IMR-90 (cell line): Measurements from ENCODE around the gene CABS1. TPM values are rescaled to one million over a fixed set of nuclear protein-coding genes. Genes with fewer than 3 reads are reported as not detected.

ENCODE experiments used
- ATAC-seq: fragments of 200-7000 bp; cut with Tn5 transposase; 2 replicates; pipeline ENCODE4 v1.9.1; 2020; ENCODE audit warnings: low read depth, mild to moderate bottlenecking, moderate library complexity
- BruUV-seq: library from RNA; stranded (reverse); fragments of 400-500 nt; replicated peaks from 2 replicates; lab custom pipeline; 2021; lab: Mats Ljungman, UMichigan
- CTCF ChIA-PET: fragments of 300-600 bp; formaldehyde crosslinking; extraction: SDS; loops from one replicate; lab custom pipeline; 2021; ENCODE audit warnings: antibody characterized with exemption; lab: Yijun Ruan, JAX
- POLR2A ChIA-PET: fragments of 300-600 bp; sonication (Branson Sonifier 250); formaldehyde crosslinking; loops from one replicate; lab custom pipeline; 2022; ENCODE audit warnings: antibody characterized with exemption; ENCODE audit not compliant: unreplicated experiment; lab: Charles Lee
- DNase-seq: peaks from one replicate; pipeline ENCODE4 v3.0.0; 2013
- H2AFZ ChIP-seq: replicated peaks from 2 replicates; pipeline ENCODE3; 2013; ENCODE audit warnings: low read length, mild to moderate bottlenecking; ENCODE audit not compliant: poor library complexity
- H2AK5ac ChIP-seq: 2 replicates; pipeline ENCODE4 v1.6.1; 2013; ENCODE audit warnings: low read depth, low read length, inconsistent platforms
- H2AK9ac ChIP-seq: replicated peaks from 2 replicates; pipeline ENCODE3; 2013; ENCODE audit warnings: mild to moderate bottlenecking, low read depth, low read length, moderate library complexity; ENCODE audit not compliant: poor library complexity
- H2BK120ac ChIP-seq: 2 replicates; pipeline ENCODE4 v1.6.1; 2013; ENCODE audit warnings: low read depth, low read length, inconsistent platforms
- H2BK15ac ChIP-seq: 3 replicates; pipeline ENCODE4 v1.6.1; 2013; ENCODE audit warnings: low read depth, low read length, inconsistent platforms
- H2BK20ac ChIP-seq: 2 replicates; pipeline ENCODE4 v1.6.1; 2013; ENCODE audit warnings: low read depth, mild to moderate bottlenecking, inconsistent platforms, low read length, moderate library complexity
- H2BK5ac ChIP-seq: 2 replicates; pipeline ENCODE4 v1.6.1; 2013; ENCODE audit warnings: mild to moderate bottlenecking, low read depth, low read length, inconsistent platforms; ENCODE audit not compliant: poor library complexity, severe bottlenecking
- H3K14ac ChIP-seq: replicated peaks from 2 replicates; pipeline ENCODE4 v1.6.1; 2013; ENCODE audit warnings: low read depth, low read length, inconsistent platforms
- H3K18ac ChIP-seq: 2 replicates; pipeline ENCODE4 v1.6.1; 2013; ENCODE audit warnings: low read depth, low read length, control low read depth
- H3K23ac ChIP-seq: 2 replicates; pipeline ENCODE4 v1.6.1; 2013; ENCODE audit warnings: low read depth, low read length, inconsistent platforms
- H3K27ac ChIP-seq: 2 replicates; pipeline ENCODE4 v1.5.1; 2013; ENCODE audit warnings: mild to moderate bottlenecking, control low read depth, low read length; ENCODE audit not compliant: insufficient read depth
- H3K27me3 ChIP-seq: 2 replicates; pipeline ENCODE4 v1.6.1; 2013; ENCODE audit warnings: low read length; ENCODE audit not compliant: control insufficient read depth, insufficient read depth
- H3K36me3 ChIP-seq: 2 replicates; pipeline ENCODE4 v1.6.1; 2013; ENCODE audit warnings: low read length, mixed read lengths; ENCODE audit not compliant: control insufficient read depth, insufficient read depth
- H3K4ac ChIP-seq: 2 replicates; pipeline ENCODE4 v1.6.1; 2013; ENCODE audit warnings: low read depth, low read length, inconsistent platforms
- H3K4me1 ChIP-seq: 2 replicates; pipeline ENCODE4 v1.6.1; 2013; ENCODE audit warnings: low read length, mixed read lengths; ENCODE audit not compliant: control insufficient read depth, insufficient read depth
- H3K4me2 ChIP-seq: 2 replicates; pipeline ENCODE4 v1.6.1; 2013; ENCODE audit warnings: low read depth, mild to moderate bottlenecking, control low read depth, low read length, moderate library complexity
- H3K4me3 ChIP-seq: 2 replicates; pipeline ENCODE4 v1.5.1; 2013; ENCODE audit warnings: low read depth, mild to moderate bottlenecking, control low read depth, low read length, moderate library complexity; ENCODE audit not compliant: insufficient read depth
- H3K56ac ChIP-seq: 2 replicates; pipeline ENCODE4 v1.6.1; 2013; ENCODE audit warnings: low read length, inconsistent platforms; ENCODE audit not compliant: insufficient read depth; ENCODE audit errors: extremely low read depth
- H3K79me1 ChIP-seq, 2 experiments: 2 replicates each; pipeline ENCODE4 v1.6.1; 2013; ENCODE audit warnings: low read length in 2 of 2, inconsistent platforms in 1 of 2, low read depth in 1 of 2
- H3K9ac ChIP-seq: 2 replicates; pipeline ENCODE4 v1.6.1; 2013; ENCODE audit warnings: low read depth, low read length, control low read depth
- H3K9me1 ChIP-seq: 2 replicates; pipeline ENCODE4 v1.6.1; 2013; ENCODE audit warnings: low read length, inconsistent platforms; ENCODE audit not compliant: insufficient read depth
- H3K9me3 ChIP-seq: 2 replicates; pipeline ENCODE4 v1.6.1; 2013; ENCODE audit warnings: low read length; ENCODE audit not compliant: control insufficient read depth, insufficient read depth
- H4K20me1 ChIP-seq: 2 replicates; pipeline ENCODE4 v1.6.1; 2013; ENCODE audit warnings: low read length, inconsistent platforms; ENCODE audit not compliant: insufficient read depth
- H4K5ac ChIP-seq: 2 replicates; pipeline ENCODE4 v1.6.1; 2013; ENCODE audit warnings: mild to moderate bottlenecking, low read depth, low read length, control low read depth
- H4K8ac ChIP-seq, 2 experiments: 2 replicates each; pipeline ENCODE4 v1.6.1; 2013; ENCODE audit warnings: low read depth in 2 of 2, low read length in 2 of 2, control low read depth in 1 of 2, inconsistent platforms in 1 of 2
- H4K91ac ChIP-seq: 2 replicates; pipeline ENCODE4 v1.6.1; 2013; ENCODE audit warnings: low read depth, low read length, inconsistent platforms; ENCODE audit not compliant: insufficient read depth
- BHLHE40 ChIP-seq: fragments of 150-350 bp; IDR thresholded peaks from 2 replicates; pipeline ENCODE4 v1.6.1; 2016; ENCODE audit warnings: mild to moderate bottlenecking, low read depth, low read length
- CEBPB ChIP-seq: IDR thresholded peaks from 2 replicates; pipeline ENCODE4 v1.6.1; 2012; ENCODE audit warnings: low read depth, low read length, improper control_type of control experiment
- CHD1 ChIP-seq: IDR thresholded peaks from 2 replicates; pipeline ENCODE4 v1.6.1; 2012; ENCODE audit warnings: low read depth, low read length, improper control_type of control experiment
- CTCF ChIP-seq: conservative IDR thresholded peaks from 2 replicates; pipeline ENCODE4 v1.5.1; 2012; ENCODE audit warnings: mild to moderate bottlenecking, low read depth, low read length, improper control_type of control experiment
- FOS ChIP-seq: fragments of 150-350 bp; IDR thresholded peaks from 2 replicates; pipeline ENCODE4 v1.6.1; 2016; ENCODE audit warnings: low read depth, low read length
- MAFK ChIP-seq: IDR thresholded peaks from 2 replicates; pipeline ENCODE4 v1.6.1; 2012; ENCODE audit warnings: low read depth, low read length, improper control_type of control experiment
- MAZ ChIP-seq: IDR thresholded peaks from 2 replicates; pipeline ENCODE4 v1.6.1; 2012; ENCODE audit warnings: low read depth, mild to moderate bottlenecking, low read length, improper control_type of control experiment, moderate library complexity, borderline replicate concordance
- MXI1 ChIP-seq: IDR thresholded peaks from 2 replicates; pipeline ENCODE4 v1.6.1; 2012; ENCODE audit warnings: low read depth, mild to moderate bottlenecking, low read length, moderate library complexity, borderline replicate concordance
- NFE2L2 ChIP-seq: fragments of 150-350 bp; IDR thresholded peaks from 2 replicates; pipeline ENCODE4 v1.6.1; 2016; ENCODE audit warnings: low read depth, mild to moderate bottlenecking, low read length
- POLR2A ChIP-seq: IDR thresholded peaks from 2 replicates; pipeline ENCODE4 v1.6.1; 2012; ENCODE audit warnings: mild to moderate bottlenecking, low read depth, low read length
- RAD21 ChIP-seq: IDR thresholded peaks from 2 replicates; pipeline ENCODE4 v1.6.1; 2012; ENCODE audit warnings: low read length, improper control_type of control experiment
- RCOR1 ChIP-seq: IDR thresholded peaks from 2 replicates; pipeline ENCODE4 v1.6.1; 2012; ENCODE audit warnings: mild to moderate bottlenecking, low read length, improper control_type of control experiment; ENCODE audit not compliant: insufficient replicate concordance
- RFX5 ChIP-seq: IDR thresholded peaks from 2 replicates; pipeline ENCODE4 v1.8.0; 2012; ENCODE audit warnings: low read depth, mild to moderate bottlenecking, low read length, moderate library complexity
- SMC3 ChIP-seq: fragments of 150-350 bp; IDR thresholded peaks from 2 replicates; pipeline ENCODE4 v1.6.1; 2016; ENCODE audit warnings: low read depth, mild to moderate bottlenecking, antibody characterized with exemption, low read length, moderate library complexity
- WGBS, 2 experiments: methylation state at CpG; one replicate each; pipeline versions ENCODE4 v1.1.5 to v1.1.7; 2013; ENCODE audit warnings: missing lambda C conversion rate in 2 of 2; ENCODE audit not compliant: insufficient read length in 1 of 2; ENCODE audit errors: extremely low coverage in 2 of 2; 5-methylcytosine and 5-hydroxymethylcytosine counted together
- dilution Hi-C: fragments of 300-500 bp; cut with HindIII; formaldehyde crosslinking; loops from one replicate; pipeline ENCODE4 v1.14.3; 2018; ENCODE audit warnings: low sequenced_read_pairs; ENCODE audit not compliant: unreplicated experiment
- in situ Hi-C: fragments of 300-500 bp; cut with MboI; formaldehyde crosslinking; loops from 3 replicates; pipeline ENCODE4 v1.14.3; 2019; ENCODE audit warnings: low sequenced_read_pairs, inconsistent platforms, mixed read lengths
- intact Hi-C: fragments of 100-400 bp; cut with micrococcal nuclease; formaldehyde crosslinking; loops from 2 replicates; pipeline ENCODE4 v1.10.0; 2022
- polyA plus RNA-seq, 3 experiments: library from polyadenylated mRNA; depleted of rRNA; stranded (reverse); fragments of >200 nt; gene quantifications; 2 replicates each; pipeline ENCODE4 v1.2.3, GENCODE V29; 2012; ENCODE audit warnings: low replicate concordance in 1 of 3
- total RNA-seq: library from RNA; depleted of rRNA; stranded (reverse); fragments of >200 nt; gene quantifications from 2 replicates; pipeline ENCODE4 v1.2.3, GENCODE V29; 2012
- TF ChIP-seq, protein P1 (sequence below): fragments of 150-350 bp; IDR thresholded peaks from 2 replicates; pipeline ENCODE4 v1.6.1; 2016; ENCODE audit warnings: low read depth, mild to moderate bottlenecking, low read length, moderate library complexity, borderline replicate concordance
- TF ChIP-seq, protein P2 (sequence below): fragments of 150-350 bp; IDR thresholded peaks from 2 replicates; pipeline ENCODE4 v1.6.1; 2017; ENCODE audit warnings: mild to moderate bottlenecking, antibody characterized with exemption, low read length, low read depth

Gene CABS1
- total and polyA plus RNA-seq, 2 of the 4 experiments (the other 2 are of a cell fraction) = not detected

- CTCF ChIA-PET = no interaction called here
- no TSS peak for BruUV-seq
These were observed 29.2 kb upstream of the CABS1 start for GRCh38 chr4:70305601-70306000.

More at GRCh38 chr4:70305601-70306000, 29.2 kb upstream of the CABS1 start:
- no peak overlapping the region for H2AFZ ChIP-seq
- 17% methylated on average over 1 of the region's 4 CpGs; no CpG with 5 or more reads in 1 of the 2 experiments for WGBS, 2 experiments
- H3K23ac ChIP-seq = no peak overlapping the region
- no peak overlapping the region for H2BK5ac ChIP-seq
- H4K91ac ChIP-seq = no peak overlapping the region
- no peaks in the 10 kb centered on the region for H3K36me3 ChIP-seq
- intact Hi-C loops = no loop called here
- TF ChIP-seq CTCF (no peak), CHD1 (no peak), RFX5 (no peak), NFE2L2 (no peak), RAD21 (no peak), MXI1 (no peak), FOS (no peak), BHLHE40 (no peak), RCOR1 (no peak), CEBPB (no peak), POLR2A (no peak), MAZ (no peak), MAFK (no peak), SMC3 (no peak)
- TF ChIP-seq, protein P1, sequence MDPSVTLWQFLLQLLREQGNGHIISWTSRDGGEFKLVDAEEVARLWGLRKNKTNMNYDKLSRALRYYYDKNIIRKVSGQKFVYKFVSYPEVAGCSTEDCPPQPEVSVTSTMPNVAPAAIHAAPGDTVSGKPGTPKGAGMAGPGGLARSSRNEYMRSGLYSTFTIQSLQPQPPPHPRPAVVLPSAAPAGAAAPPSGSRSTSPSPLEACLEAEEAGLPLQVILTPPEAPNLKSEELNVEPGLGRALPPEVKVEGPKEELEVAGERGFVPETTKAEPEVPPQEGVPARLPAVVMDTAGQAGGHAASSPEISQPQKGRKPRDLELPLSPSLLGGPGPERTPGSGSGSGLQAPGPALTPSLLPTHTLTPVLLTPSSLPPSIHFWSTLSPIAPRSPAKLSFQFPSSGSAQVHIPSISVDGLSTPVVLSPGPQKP = no peak
- TF ChIP-seq, protein P2, sequence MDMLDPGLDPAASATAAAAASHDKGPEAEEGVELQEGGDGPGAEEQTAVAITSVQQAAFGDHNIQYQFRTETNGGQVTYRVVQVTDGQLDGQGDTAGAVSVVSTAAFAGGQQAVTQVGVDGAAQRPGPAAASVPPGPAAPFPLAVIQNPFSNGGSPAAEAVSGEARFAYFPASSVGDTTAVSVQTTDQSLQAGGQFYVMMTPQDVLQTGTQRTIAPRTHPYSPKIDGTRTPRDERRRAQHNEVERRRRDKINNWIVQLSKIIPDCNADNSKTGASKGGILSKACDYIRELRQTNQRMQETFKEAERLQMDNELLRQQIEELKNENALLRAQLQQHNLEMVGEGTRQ = no peak
- no peak overlapping the region for H4K8ac ChIP-seq
- no peak for ATAC-seq
- no peak overlapping the region for H3K4me2 ChIP-seq
- no peak overlapping the region for H2AK5ac ChIP-seq
- H2BK20ac ChIP-seq = no peak overlapping the region
- no peak overlapping the region for H2BK120ac ChIP-seq
- no peak overlapping the region for H2AK9ac ChIP-seq
- no peak overlapping the region for H2BK15ac ChIP-seq
- no peak overlapping the region for H3K18ac ChIP-seq
- H3K4ac ChIP-seq = no peak overlapping the region
- no peaks in the 10 kb centered on the region for H3K9me3 ChIP-seq
- DNase-seq = no peak
- H3K27me3 ChIP-seq = no peaks in the 10 kb centered on the region
- H3K9ac ChIP-seq = no peak overlapping the region
- H3K4me1 ChIP-seq = no peaks in the 10 kb centered on the region
- no peaks in the 10 kb centered on the region for H3K79me1 ChIP-seq
- in situ Hi-C loops = no loop called here
- H4K5ac ChIP-seq = no peak overlapping the region
- POLR2A ChIA-PET = no interaction called here
- no peaks in the 10 kb centered on the region for H3K9me1 ChIP-seq
- dilution Hi-C loops = no loop called here
- no peak overlapping the region for H3K27ac ChIP-seq
- no peaks in the 10 kb centered on the region for H4K20me1 ChIP-seq
- no peak overlapping the region for H3K4me3 ChIP-seq
- no peak overlapping the region for H3K56ac ChIP-seq
- no peak overlapping the region for H3K14ac ChIP-seq
